Dermis blood vessel endothelial cell (primary cell): ENCODE measurements around the gene MFSD11. TPM values are rescaled to one million over a fixed set of nuclear protein-coding genes. Genes with fewer than 3 reads are reported as not detected.
"Not testable (repeated sequence)": the region's sequence is repeated elsewhere in the genome, so short reads cannot be mapped to it uniquely, and the experiment has no call there.

Source experiments
- DNase-seq: peaks from one replicate; pipeline ENCODE4 v3.0.0; 2010
- total RNA-seq: library from RNA; depleted of rRNA; stranded (reverse); fragments of >200 nt; gene quantifications from 2 replicates; pipeline ENCODE4 v1.2.3, GENCODE V29; 2014

Gene MFSD11
- total RNA-seq, 1 donor from 2014 or later = 37.8 TPM

GRCh38 chr17:76726776-76727718 is 10.9 kb upstream of the MFSD11 start, which contains the start of gene METTL23:
METTL23 (plus strand) TSS chr17:76726839; CDS start chr17:76729711, 2,872 bp downstream.
- peak; percentile 89 for DNase-seq

GRCh38 chr17:76727745-76728456 is 10.0 kb upstream of the MFSD11 start:
- DNase-seq = peak; percentile 24

- DNase-seq = not testable (repeated sequence)
These were observed 5.9 kb upstream of the MFSD11 start for GRCh38 chr17:76731800-76732733.

- no peak for DNase-seq
These were observed 4.9 kb upstream of the MFSD11 start for GRCh38 chr17:76732734-76733617.

- DNase-seq = no peak
These were observed 4.3 kb upstream of the MFSD11 start for GRCh38 chr17:76733618-76733957.

- DNase-seq = peak; percentile 74
These were observed 3.7 kb upstream of the MFSD11 start for GRCh38 chr17:76734080-76734840.

GRCh38 chr17:76735006-76735405 is 2.9 kb upstream of the MFSD11 start:
- DNase-seq = peak; percentile 48

GRCh38 chr17:76735586-76736348 is 2.2 kb upstream of the MFSD11 start:
- DNase-seq = no peak

GRCh38 chr17:76736349-76737081 is 1.4 kb upstream of the MFSD11 start:
- DNase-seq = peak; percentile 75

GRCh38 chr17:76737082-76737675 is 740 bp upstream of the MFSD11 start, which contains the start of gene SRSF2:
SRSF2 (minus strand) TSS chr17:76737331; CDS start chr17:76737160, 171 bp downstream.
- peak; percentile 98 for DNase-seq

- DNase-seq = peak; percentile 40
These were observed 540 bp downstream of the MFSD11 start for GRCh38 chr17:76738468-76738850.

GRCh38 chr17:76739568-76740115 is 1.7 kb downstream of the MFSD11 start:
- DNase-seq = not testable (repeated sequence)

GRCh38 chr17:76740329-76741118 is 2.6 kb downstream of the MFSD11 start:
- no peak for DNase-seq

GRCh38 chr17:76742958-76743357 is 5.0 kb downstream of the MFSD11 start:
- DNase-seq = no peak

- no peak for DNase-seq
These were observed 6.8 kb downstream of the MFSD11 start for GRCh38 chr17:76744747-76745146.

- not testable (repeated sequence) for DNase-seq
These were observed 7.9 kb downstream of the MFSD11 start for GRCh38 chr17:76745785-76746184.

GRCh38 chr17:76747716-76748363 is 9.9 kb downstream of the MFSD11 start:
- no peak for DNase-seq
